ENCODE data around the gene IKZF2.

The IKZF2 gene

DNA sequence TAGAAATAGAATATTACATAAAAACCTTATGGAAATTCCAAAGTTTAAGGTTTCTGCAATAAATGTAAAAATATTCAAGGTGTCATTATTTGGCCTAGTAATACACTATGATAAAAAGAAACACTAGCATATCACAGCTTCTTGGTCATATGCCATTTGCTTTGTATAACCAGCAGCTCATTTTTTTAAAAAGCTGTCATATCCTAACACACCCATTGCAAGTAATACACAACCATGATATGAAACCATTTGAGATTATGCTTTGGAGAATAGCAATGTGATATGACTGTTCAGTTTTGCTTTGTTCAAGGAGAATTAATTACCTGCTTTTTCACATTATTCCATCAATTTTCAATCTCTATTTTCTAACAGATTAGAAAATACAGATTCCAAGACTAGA is 149.0 kb downstream of the IKZF2 start:
- DNase-seq: no peak

DNA sequence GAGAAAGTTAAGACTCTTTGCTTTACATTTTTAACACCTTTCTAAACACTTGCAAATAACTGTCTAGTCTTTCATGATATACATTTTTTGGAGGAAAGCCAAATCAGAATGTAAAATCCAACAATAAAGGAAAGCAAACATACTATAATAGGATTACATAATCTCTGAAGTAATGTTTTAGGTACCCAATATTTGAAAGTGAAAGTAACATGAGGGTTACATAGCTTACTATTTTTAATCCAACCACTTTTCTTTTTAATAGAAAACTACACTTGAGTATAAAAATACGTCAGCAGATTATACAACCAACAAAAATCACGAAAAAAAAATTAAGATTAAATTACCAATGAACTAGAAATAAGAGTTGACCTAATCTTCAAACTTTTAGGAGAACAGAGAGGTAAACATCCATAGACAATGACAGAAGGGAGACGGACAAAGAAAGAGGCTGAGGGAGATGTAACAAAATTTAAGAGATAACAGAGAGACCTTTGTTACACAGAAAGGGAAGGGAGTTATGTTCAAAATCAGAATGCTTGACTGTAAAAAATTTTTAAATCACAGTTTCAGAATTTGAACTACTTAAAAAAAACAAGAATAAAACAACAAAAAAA is 150.0 kb downstream of the IKZF2 start:
- DNase-seq: no peak

DNA sequence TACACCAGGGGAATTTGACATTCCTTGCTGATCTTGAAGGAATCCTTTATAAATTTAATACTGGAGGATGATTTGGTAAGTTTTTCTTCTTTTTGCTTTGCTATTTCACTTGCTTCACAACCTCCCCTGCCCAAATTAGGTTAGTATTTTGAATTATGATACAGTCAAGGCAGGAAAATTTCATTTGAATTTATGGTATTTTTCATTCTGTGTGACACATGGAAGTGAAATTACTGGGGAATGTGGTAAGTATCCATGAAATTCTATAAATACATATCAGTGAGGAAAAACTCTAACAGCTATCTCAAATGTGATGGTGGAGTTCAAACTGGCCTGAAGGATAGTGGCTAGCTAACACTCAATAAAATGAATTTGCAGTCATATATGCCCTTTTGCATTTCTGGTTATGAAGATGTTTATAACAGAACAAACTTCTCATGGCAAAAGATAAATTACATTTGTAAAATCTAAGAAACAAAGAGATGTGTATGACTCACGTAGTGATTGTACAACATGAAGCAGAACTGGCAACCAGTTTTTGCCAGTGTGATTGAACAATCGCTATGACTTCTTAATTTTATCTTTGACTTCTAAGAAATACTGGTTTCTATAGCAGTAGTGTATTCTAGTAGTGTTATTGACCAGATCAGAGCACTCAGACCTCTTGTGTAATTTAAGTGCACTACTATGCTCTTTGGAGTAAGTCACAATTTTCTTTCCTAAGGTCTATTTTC is 152.6 kb downstream of the IKZF2 start:
- DNase-seq: no peak

DNA sequence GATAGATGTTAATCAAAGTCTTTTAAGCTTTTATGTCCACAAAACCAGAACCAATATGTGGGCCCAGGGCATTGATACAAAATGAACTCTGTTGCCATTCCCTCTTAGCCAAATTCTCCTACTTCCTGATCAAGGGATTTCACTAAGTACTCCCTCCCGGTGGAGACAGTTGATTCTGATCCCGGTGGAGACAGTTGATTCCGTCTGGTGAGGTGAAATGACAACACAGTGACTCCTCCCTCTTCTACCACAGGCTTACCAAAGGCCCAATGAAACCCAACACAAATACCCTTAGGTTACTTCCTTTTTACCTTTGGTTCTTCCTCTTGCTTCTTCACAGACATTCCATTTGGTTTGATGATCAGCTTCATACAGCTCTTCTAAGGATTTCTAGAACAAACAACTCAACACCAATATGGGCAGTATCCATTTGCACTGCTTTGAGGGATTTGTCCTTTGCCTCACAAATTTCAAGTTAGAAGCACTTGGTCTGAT is 153.8 kb downstream of the IKZF2 start:
- no peak for DNase-seq

DNA sequence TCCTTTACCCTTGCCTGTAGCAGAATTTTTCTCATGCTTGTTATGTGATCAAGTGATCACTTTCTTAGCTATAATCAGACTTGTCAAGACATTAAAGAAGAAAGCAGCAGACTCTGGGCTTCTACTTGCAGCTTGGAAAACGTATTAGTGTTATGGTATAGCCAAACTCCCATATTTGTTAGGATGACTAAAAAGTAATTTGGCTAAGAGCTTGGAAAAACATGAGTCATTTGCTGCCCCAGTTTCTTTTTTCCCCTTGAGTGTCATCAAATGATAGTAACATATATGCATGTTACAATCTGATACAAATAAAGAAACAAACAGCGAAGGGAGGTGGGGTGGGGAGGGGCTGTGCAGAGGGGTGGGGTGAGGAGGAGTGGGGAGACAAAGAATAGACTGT is 155.5 kb downstream of the IKZF2 start:
- no peak for DNase-seq

DNA sequence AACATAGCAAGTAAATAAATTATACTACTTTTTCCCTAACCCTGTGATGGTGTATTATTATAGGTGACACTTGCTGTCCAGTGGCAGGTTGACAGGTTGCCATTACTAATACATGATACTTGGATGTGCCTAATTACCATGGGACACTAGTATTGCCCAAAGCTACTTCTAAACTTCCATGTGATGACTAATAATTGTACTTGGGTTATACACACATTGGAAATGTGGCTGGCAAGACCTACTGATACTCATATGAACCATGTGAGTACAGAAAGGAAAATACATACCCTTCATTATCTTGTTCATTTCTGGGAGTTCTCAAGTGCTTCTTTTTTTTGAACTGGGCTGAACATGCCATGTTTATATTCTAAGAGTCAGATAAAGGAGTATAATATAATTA is 156.4 kb downstream of the IKZF2 start:
- DNase-seq: no peak

DNA sequence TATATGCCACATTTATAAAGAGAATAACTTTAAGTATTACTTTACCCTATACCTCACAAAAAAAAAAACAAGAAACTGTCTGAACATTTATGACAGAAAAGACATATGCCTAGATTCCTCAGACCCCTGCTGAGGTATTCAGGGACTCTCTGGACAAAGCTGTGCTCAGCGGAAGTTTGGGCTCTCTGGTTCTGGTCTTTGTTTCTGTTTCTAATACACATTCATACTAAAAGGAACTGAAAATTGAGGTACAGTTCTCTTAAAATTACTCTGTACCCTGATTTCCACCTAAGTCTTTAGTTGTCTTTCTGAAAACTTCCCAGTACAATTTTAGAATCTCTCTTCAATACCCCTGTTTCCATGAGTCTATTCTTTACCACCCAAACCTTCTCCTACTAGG is 160.3 kb downstream of the IKZF2 start:
- DNase-seq: no peak

DNA sequence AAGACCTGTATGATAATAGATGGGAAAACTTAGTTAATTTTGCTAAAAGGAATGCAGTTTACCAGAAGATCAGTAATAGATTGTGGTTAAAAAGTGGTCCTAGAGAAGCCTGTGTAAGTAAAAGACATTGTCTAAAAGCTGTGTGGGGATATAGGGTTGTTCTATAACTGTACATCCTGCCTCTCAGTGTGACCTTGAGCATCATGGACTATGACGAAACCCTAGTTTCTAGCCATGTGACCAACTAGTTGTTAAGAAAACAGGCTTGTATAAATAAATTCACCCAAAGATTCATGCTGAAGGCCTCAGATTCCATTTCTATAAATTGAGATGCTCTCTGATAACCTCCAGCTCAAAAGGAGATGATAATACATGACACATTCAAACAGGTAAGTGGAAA is 160.7 kb downstream of the IKZF2 start:
- no peak for DNase-seq

DNA sequence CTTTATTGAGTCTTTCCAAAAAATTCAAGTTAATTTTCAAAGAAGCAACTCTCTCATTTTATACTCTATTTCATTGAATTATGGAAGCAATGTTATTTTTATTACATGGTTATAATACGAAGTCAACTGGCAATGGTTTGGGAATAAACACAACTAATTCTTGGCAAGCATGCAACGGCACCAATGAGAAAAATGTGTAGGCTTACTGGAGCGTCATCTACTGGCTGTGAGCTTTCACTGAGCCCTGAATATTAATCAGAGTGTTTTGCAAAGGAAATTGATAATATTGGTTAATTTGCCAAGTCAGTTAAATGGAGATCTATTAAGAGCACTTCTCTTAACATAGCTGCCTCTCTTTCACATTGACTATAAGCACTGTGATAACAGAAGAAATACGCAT is 163.9 kb downstream of the IKZF2 start:
- no peak for DNase-seq

DNA sequence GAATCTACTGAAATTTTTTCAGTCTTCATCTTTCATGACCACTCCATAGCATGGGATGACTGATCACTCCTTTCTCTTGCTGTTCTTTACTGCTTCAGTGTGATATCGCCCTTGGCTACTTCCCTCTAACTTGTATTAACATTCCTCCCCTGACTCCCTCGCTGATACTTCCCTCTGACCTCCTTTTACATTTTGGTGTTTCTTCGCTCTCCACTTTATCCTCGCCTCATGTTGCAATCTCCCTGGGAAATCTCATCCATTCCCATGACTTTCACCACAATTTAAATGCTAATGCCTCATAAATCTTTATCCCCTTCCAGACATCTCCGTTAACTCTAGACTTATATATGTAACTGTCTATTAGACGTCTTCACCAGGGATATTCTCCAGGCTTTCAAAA is 167.3 kb downstream of the IKZF2 start:
- DNase-seq: no peak

DNA sequence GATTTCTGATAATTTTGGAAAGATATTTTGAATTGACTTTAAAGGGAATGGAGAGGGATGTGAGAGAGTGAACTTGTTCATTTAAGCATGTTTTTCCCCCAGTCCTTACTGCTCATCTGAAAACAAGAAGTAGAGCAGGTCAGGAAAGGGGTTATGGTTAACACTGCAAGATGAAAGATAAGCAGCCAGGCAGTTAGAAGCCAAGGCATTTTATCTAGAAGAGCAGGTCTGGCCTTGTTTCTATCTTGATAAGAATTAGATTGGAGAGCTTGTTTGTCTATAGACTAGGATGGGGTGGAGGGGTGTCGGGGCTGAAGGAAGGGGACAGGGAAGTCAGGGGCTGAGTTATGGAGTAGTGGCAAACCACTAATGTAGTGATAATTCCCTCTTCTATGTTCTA is 171.6 kb downstream of the IKZF2 start:
- no peak for DNase-seq

DNA sequence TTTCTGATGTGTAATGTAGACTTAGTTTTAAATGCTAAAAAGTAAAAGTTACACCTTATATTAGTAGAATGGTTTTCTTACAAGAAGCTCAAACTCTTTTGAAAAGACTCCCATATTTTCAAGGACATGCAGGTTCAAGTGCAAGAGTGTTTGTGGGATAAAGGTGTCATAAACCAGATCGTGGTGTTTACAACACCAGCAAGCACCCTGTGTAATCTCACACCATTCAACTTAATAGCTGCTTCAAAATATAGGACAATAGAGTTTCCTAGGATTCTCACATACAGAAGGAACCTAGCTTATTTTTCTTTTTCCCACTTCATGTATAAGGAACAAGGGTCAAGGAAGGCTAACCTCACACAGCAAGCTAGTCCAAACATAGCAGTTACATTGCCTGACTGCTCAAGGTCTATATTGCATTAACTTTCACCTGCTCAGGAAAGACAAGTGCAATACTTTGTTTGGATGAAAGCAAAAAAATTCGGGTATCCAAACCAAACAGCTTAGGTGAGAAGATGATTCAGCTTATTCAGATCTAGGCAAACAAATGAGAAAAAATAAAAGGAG is 172.3 kb downstream of the IKZF2 start:
- DNase-seq: no peak

DNA sequence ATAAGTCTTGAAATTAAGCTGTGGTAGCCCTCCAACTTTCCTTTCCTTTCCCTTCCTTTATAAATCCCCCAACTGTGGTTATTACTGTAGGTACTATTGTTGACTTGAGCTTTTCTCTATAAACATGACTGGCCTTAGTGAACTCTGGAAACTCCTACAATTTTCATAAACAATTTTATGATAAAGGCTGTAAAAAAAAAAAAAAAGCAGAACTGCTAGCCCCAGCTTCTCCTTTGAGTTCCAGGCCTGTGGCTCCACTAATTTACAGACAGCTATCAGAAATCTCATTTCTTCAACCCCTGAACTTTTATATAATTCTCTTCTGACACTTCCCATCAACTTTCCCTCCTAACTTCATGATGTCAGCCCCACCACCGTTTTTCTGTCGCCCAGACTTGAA is 174.3 kb downstream of the IKZF2 start:
- DNase-seq: no peak

DNA sequence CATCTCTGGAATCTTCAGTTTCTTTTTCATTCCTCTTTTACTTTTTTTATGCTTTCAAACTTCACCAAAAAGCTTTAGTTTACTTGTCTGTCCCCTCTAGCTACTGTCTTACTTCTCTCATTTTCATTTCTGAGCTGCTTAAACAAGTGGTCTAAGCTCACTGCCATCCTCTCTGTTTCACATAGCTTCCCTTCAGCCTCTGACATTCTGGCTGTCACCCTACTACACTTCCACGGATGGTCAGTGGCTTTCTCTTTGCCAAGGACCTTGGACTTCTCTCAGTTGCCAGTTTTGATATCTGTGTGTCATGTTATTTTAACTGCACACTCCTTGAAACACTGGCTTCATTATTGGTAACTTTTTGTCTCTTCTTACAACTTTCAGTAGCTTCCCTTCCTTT is 176.1 kb downstream of the IKZF2 start:
- no peak for DNase-seq

DNA sequence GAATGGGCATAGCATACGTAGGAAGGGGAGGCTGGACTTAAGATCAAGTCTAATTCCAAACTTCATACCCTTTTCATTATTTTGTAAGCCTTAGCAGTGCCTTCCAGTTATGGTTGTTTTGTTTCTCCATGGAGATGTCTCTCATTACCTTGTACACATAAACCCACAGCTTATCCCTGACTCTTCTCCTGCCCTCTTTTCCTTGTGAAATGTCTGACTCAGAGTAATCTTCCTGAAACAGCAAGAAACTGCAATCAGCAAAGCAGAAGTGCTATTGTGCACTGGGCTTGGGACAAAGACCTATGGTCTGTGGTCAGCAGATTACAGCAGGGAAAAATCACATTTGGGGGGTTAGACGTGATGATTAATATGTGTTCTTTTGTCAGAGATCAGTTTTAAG is 176.7 kb downstream of the IKZF2 start:
- DNase-seq: no peak

DNA sequence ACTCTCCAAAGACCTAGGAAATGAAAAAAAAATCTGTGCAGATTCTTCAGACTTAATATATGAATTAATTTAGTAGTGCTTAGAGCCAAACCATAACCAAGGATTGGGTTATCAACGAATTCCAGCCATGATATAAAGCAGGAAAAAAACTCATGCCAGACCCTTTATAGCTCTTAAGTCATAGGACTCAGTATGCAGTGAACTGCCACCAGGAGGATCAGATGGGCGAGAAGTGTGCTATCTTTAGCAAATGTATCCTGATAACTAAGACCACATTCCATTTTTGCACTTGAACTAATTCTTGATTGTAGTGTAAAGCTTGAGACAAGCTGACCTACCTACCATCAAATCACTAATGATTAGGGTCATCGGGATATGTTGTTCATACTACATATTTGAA is 178.1 kb downstream of the IKZF2 start:
- DNase-seq: no peak

DNA sequence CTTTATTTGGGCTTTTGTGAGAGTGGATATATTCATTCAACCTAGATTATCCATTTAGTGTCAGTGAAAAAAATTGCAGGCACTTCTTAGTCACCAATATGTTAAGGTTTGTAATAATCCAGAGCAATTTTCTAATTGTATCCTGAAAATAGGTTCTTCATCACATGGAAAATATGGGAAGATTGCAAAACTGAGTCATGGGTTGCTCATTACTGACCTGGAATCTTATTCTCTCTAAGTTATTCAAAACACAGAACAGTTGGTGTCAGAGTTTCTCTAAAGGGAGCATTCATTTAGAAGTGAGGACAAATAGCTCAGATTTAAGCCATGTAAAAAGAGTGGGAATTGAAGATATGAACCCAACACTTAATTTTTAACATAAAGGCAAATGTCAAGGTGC is 181.3 kb downstream of the IKZF2 start:
- no peak for DNase-seq

DNA sequence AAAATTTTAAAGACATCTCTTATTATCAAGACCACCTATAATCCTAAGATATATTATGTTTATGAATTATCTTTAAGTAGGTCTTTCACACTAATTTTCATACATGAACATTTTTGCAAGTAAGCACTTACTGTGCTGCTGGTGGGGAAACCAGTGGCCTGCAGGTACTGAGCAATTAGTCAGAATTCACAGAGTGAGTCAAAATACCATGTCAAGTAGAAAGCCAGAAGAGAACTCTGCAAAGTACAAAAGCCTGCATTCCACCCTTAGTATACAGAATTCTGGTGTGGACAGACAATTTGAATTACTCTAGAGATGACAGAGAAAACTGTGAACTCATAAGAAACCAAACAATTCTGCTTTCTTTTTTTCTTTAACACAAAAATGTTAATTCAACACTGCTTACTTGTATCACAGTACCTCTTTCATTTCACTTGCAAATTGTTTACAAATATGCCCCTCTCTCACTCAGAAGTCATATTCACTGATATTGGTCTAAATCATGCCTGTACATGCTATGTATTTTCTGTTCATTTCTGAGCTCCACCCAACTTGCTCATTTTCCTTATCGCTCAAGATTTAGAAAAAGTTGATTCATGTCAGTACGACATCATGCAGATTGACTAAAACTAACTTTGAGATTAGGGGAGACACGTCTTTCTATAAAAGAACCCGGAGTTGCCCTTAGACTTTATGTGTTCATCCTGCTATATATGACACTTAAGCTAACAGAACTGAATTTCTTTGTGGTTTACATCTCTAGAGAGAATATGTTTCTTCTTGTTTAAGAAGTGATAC is 182.9 kb downstream of the IKZF2 start:
- DNase-seq: no peak

DNA sequence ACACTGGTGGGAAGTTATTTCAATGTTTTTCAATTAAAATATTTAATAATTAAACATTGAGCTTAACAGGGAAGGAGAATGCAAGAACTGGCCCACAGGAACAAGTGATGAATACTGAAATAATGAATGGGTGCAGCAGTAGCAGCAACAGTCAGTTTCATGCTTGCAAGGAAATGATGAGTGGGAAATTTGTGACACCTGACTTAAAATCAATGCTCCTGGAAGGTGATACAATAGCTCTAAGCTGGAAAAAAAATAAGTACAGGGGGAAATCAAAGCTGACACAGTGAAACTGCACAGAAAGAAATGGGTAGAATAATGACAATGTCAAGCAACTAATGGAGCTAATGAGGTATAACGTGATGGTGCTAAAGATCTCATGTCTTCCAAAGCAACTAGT is 184.5 kb downstream of the IKZF2 start:
- no peak for DNase-seq

DNA sequence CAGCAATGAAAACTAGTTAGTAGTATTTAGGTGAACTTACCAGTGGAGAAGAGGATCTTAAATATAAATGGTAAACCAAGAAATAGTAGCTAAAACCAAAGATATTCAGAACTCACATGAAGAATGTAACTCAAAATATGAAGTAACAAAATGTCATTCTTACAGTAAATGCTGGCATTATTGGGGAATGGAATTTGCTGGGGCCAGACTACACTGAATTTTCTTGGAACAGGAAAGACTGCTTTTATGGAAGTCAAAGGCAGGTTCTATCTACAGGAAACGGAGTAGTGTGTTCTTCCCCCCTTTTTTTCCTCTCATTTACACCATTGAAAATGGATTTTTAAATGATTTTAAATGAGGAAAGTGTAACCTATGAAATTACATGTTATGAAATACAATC is 188.7 kb downstream of the IKZF2 start:
- no peak for DNase-seq

DNA sequence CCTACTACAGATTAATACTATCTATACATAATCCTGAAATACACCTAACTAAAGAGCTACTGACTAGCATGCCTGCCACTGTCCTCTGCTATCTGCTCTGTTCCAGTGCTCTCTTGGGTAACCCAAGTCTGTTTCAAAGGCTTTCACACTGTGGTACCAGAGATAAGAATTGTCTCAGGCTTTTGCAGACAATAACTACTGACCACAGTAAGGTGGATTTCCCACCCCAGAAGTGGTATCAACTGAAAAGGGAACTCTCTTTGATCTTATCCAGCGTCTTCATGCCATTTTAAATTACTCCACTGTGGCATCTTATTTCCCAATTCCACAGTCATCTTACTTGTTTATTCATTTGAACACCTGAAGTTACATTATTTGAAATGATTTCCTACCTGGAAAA is 190.2 kb downstream of the IKZF2 start:
- DNase-seq: no peak

DNA sequence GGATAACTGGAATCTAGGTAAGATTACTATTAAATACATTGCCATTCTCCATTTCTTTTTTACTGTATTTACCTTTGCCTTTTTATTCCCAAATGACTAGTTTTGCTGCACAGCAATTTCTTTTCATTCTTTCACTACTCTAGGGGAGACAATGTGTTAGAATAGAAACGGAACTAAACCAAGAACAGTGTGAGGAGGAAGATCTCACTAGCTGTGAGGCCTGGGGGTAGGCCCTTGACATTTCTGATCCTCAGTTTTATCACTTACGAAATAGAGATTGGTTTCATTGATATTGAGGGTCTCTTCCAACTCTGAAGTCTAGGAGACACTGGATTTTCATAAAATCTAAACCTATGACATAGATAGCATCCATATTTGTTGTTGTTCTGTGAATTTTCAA is 191.1 kb downstream of the IKZF2 start:
- DNase-seq: no peak
